ENCODE results near the gene RPS19BP1.

GRCh38 chr22:39494471-39495120 lies 38.0 kb downstream of the RPS19BP1 start:
- TF ChIP-seq POLR2A (IDR thresholded peaks at IDR 0.05) (no peak), POLR2AphosphoS5 (IDR thresholded peaks at IDR 0.05) (no peak)
